GM19372 (cell line): Measurements from ENCODE around the gene MRPS9.

Source experiments
- ATAC-seq: cut with Tn5 transposase; IDR thresholded peaks from one replicate; pipeline ENCODE4 v1.9.1; 2021; ENCODE audit warnings: mild to moderate bottlenecking, low read depth, moderate library complexity; ENCODE audit not compliant: unreplicated experiment

The MRPS9 gene

GRCh38 chr2:105076121-105076520 is 38.3 kb downstream of the MRPS9 start:
- no peak for ATAC-seq

- no peak for ATAC-seq
These were observed 41.1 kb downstream of the MRPS9 start for GRCh38 chr2:105078906-105079495.

- no peak for ATAC-seq
These were observed 42.6 kb downstream of the MRPS9 start for GRCh38 chr2:105080461-105080860.

GRCh38 chr2:105081006-105081601 is 43.2 kb downstream of the MRPS9 start:
- ATAC-seq = no peak

DNA sequence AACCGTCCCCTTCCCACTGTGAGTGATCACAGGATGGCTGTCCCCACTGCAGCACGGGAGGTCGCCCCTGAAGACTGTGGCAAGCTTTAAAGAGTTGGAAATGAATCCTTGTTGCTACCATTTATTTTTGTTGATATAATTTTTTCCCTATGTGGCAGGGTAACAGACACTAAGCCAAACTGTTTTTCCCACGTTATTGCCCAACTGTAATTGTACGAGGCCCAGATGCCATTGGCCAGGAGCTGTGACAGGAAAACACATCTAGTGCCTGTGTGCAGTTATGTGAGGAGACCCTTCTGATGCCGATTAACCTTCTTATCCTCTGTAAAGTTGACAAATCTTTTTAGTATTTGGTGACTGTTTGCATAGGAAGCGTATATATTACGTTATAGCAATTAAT is 44.2 kb downstream of the MRPS9 start:
- ATAC-seq = no peak

- ATAC-seq = no peak
These were observed 47.7 kb downstream of the MRPS9 start for GRCh38 chr2:105085525-105085924.

- ATAC-seq = no peak
These were observed 49.4 kb downstream of the MRPS9 start for GRCh38 chr2:105087273-105087672.

DNA sequence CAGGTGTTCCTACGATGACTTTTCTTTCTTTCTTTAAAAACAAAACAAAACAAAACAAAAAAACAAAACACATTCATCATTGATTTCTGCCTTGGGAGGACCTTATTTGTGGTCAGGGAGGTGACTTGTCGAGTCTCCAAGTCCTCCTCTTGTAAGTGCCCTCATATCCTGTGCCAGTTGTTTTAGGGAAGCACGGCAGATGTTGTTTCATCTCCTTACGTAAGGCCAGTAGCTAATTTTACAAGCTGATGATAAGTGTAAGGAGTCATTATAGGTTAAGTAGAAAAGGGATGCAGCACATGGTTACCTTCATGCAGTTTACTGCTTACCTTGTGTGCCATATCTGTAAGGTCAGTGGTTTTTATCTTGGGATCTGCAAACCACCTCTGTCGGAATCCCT is 52.2 kb downstream of the MRPS9 start:
- no peak for ATAC-seq

- no peak for ATAC-seq
These were observed 54.9 kb downstream of the MRPS9 start for GRCh38 chr2:105092797-105093196.

- ATAC-seq = no peak
These were observed 61.3 kb downstream of the MRPS9 start for GRCh38 chr2:105099153-105099552.

DNA sequence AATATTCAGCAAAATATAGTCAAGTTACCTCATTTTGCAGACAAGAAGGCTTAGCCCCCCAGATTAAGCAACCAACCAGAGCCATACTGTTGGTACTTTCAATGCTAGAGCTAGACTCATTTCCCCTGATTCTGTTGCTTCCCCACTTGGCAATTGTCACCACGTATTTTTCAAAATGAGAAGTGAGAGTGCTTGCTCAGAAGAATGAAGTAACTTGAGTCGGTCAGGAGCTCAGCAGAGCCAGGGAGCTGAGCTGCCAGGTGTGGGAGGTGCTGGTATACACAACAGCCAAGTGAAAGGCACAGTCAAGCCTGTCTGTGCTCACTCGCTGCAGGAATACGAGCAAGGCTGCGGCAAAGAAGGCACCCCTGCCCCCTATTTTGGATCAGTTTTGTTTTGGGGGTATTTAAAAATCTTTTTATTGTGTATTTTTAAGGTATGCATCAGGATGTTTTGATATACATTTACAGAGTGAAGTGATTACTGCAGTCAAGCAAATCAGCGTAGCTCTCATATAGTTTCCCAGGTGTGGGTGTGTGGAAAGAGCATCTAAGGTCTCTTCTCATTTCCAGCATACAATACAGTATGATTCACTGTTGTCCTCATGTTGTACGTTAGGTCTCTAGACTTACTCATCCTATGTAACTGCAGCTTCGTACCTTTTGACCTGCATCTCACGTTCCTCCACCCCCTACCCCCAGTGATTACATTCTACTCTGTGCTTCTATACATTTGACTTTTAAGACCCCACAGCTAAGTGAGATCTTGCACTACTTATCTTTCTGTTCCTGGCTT is 62.4 kb downstream of the MRPS9 start:
- peak; percentile 85 for ATAC-seq

- no peak for ATAC-seq
These were observed 64.1 kb downstream of the MRPS9 start for GRCh38 chr2:105102001-105102400.

- ATAC-seq = no peak
These were observed 65.1 kb downstream of the MRPS9 start for GRCh38 chr2:105102963-105103421.

GRCh38 chr2:105103481-105103880 is 65.6 kb downstream of the MRPS9 start:
- ATAC-seq = no peak

- ATAC-seq = no peak
These were observed 66.4 kb downstream of the MRPS9 start for GRCh38 chr2:105104208-105104731.

GRCh38 chr2:105110295-105110829 is 72.5 kb downstream of the MRPS9 start:
- ATAC-seq = no peak

- no peak for ATAC-seq
These were observed 73.7 kb downstream of the MRPS9 start for GRCh38 chr2:105111365-105112150.

- ATAC-seq = no peak
These were observed 74.5 kb downstream of the MRPS9 start for GRCh38 chr2:105112345-105112744.

- ATAC-seq = no peak
These were observed 75.9 kb downstream of the MRPS9 start for GRCh38 chr2:105113616-105114291.

DNA sequence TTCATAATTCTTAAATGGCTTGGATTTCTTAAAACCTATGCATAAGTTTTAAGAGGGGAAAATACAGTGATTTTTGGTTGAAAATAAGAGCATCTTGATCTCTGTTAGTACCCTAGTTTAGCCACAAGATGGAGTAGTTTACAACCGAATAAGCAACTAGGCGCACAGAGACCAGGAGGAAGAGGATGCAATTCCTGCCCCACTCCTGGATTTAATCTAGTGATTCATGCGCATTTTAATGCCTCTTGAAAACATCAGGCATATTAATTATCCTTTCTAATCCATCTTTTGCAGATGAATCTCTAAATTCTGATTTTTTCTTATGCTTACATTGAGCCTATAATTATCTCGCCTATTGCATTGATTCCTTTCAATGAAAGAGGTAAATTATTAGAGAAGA is 76.7 kb downstream of the MRPS9 start:
- ATAC-seq = no peak
